ENCODE measurements around the gene DCP1A. TPM values are rescaled to one million over a fixed set of nuclear protein-coding genes. Genes with fewer than 3 reads are reported as not detected.

The DCP1A gene
- polyA plus RNA-seq, 1 donor from 2014 or later: 65.0 TPM

DNA sequence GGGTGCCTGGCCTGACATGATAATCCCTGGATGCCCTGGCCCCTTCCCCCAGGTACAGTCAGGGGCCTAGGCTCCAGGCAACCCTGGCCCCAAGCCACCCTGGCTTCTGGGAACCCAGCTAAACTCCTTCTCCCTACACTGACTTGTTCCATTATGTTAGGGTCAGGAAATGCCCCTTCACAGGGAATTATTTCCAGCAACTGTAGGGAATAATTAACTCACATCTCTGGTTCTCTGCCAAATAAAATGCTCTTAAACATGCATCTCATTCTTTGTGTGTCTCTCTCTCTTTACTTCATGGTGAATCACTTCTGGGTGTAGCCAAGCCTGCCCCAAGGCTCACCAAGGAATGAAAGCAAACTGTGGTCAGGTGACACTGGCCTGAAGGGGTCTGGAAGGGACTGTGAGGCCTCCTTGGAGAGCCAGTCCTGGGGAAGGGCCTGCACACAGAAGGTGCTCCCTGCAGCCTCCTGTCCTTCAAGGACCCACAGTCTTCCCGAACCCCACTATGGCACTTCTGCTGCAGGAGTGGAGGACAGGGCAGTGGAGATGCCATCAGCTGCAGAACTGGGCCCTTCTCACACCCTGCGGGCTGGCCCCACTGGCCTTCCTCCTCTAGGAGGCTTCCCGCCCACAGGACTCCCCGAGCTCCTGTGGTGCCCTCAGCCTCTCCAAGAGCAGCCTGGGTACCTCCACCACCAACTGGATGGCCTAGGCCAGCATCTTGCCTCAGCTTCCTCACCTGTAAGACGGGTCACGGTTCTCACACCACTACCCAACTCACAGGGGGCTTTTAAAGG is 109.1 kb downstream of the DCP1A start:
- Mint-ChIP-seq H3K27me3 (no peaks in the 10 kb centered on the region), H3K36me3 (peaks cover 2% of the 10 kb centered on the region), H3K27ac (peak overlapping the region in 1 of 3 donors; percentile 63), H3K4me1 (peaks cover 0 to 2% (median under 1%) of the 10 kb centered on the region in 3 donors), H3K9me3 (no peaks in the 10 kb centered on the region), H3K4me3 (no peak overlapping the region)

DNA sequence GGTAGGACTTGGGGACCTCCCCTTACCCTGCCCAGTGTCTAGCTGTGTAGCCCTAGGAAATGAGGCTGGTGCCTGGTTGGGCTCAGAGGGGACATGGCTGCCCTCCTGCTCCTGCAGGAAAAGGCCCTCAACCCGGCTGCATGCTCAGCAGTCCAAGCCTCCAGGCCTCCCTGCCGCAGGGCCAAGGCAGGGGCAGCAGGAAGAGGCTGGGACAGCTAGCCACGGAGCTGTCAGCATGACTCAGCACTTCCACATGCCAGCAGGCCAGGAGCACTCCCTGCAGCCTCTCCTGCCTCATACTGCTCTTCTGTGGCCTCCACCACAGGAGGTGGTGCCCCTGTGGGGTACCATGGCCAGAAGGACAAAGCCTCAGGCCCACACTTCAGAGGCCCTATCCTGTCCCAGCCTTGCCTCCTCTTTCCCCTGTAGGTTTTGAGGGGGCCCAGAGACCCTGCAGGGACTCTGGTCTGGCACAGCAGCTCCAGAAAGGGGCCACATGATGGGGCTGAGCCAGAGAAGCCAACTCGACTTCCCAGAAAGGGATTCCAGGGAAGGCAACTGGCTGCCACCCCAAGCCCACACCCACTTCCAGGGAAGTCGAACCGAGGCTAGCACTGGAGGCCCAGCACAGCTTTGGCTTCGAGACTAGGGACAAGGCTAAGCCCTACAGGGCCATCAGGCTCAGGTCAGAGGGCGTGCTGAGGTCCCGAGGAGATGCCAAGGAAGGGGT is 111.1 kb downstream of the DCP1A start:
- Mint-ChIP-seq H3K27ac (no peak overlapping the region), H3K9me3 (no peaks in the 10 kb centered on the region), H3K4me3 (no peak overlapping the region), H3K4me1 (peaks cover 0 to 2% (median 0%) of the 10 kb centered on the region in 3 donors), H3K27me3 (no peaks in the 10 kb centered on the region), H3K36me3 (peaks cover 2% of the 10 kb centered on the region)

DNA sequence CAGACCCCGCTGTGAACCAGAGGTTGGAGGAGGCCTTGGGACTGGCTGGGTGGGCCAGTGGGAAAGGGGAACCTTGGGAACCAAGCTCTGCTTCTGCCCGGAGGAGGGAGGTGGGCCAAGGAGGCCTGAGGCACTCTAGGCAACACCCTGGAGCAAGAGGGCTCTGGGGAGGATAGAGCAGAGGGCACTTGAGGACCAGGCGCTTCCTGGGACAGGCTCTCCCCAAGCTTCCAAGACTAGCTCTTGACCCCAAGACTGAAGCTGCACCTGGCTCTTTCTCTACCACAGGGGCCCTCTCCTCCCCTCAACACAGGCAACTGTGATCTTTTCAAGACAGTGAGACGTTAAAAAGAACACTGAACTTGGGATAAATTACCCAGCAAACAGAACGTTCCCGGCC is 111.8 kb downstream of the DCP1A start:
- Mint-ChIP-seq H3K4me3 (no peak overlapping the region), H3K27ac (no peak overlapping the region), H3K9me3 (no peaks in the 10 kb centered on the region), H3K27me3 (no peaks in the 10 kb centered on the region), H3K36me3 (peaks cover 2% of the 10 kb centered on the region), H3K4me1 (peaks cover 0 to 2% (median 0%) of the 10 kb centered on the region in 3 donors)

DNA sequence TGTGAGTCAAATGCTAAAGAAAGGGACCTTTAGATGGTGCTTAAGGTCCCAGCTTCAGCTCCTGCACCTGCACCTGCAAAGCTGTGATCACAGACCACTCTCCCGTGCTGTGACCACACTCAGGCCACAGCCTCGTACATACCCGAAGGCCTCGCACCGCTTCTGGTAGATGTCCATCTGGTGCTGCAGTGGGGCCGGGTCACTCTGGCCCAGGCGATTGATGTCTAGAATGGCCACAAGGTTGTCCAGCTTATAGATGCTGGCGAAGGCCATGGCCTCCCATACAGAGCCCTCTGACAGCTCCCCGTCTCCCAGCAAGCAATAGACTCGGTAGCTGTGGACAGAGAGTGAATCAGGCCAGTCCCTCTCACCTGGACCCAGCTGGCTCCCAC is 112.5 kb downstream of the DCP1A start:
- Mint-ChIP-seq H3K9me3 (no peaks in the 10 kb centered on the region), H3K4me3 (no peak overlapping the region), H3K27ac (no peak overlapping the region), H3K36me3 (peaks cover under 1% of the 10 kb centered on the region), H3K4me1 (peaks cover 0 to 2% (median 0%) of the 10 kb centered on the region in 3 donors), H3K27me3 (no peaks in the 10 kb centered on the region)

DNA sequence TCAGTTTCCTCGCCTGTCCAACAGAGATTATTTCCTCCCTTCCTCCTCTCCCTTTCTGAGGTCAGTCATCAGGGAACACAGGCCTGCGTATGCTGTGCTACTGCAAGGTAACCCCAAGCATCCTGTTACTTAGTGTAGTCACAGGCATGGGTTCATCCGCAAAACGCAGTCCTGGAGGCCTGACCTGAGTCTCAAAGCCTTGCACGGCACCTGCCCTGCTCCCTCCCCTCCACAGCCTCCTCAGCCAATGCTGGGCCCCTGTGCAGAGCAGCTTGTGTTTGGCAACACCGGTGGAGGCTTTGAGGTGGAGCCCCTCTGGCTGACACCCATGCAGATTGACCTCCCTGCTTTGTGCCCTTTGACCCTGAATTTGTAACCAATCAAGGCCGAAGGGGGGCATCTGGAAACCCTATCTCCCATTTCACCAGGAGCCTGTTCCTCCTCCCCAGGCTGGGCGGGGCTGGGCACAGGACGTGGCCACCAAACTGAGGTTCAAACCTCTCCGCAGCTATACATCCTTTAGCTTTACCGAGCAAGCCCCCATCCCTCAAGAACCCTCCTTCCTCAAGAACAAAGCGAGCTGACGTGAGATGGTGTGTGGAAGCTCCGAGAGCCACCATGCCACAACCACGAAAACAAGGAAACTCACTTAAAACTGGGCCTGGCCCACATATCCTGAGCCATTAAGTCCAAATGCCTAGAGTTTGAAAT is 113.1 kb downstream of the DCP1A start:
- H3K27ac Mint-ChIP-seq: no peak overlapping the region
- no peak overlapping the region for H3K4me3 Mint-ChIP-seq
- H3K9me3 Mint-ChIP-seq: no peaks in the 10 kb centered on the region
- H3K4me1 Mint-ChIP-seq: peaks cover 0 to 2% (median 0%) of the 10 kb centered on the region in 3 donors
- H3K27me3 Mint-ChIP-seq: no peaks in the 10 kb centered on the region
- no peaks in the 10 kb centered on the region for H3K36me3 Mint-ChIP-seq

Other genes with a start within 250 kb of the DCP1A start
- 17.4 TPM for gene RFT1, start 217.1 kb downstream of the DCP1A start, polyA plus RNA-seq
- gene PRKCD, start 186.3 kb downstream of the DCP1A start, polyA plus RNA-seq: 69.2 TPM
- gene TKT, start 91.5 kb downstream of the DCP1A start, polyA plus RNA-seq: 102 TPM
- gene CACNA1D, start 147.1 kb upstream of the DCP1A start, polyA plus RNA-seq: not detected